ENCODE data around the gene RPA1. TPM values are rescaled to one million over a fixed set of nuclear protein-coding genes. Genes with fewer than 3 reads are reported as not detected.

RPA1 gene
- total and polyA plus RNA-seq, 9 donors = 20.7 to 137 (median 112) TPM

DNA sequence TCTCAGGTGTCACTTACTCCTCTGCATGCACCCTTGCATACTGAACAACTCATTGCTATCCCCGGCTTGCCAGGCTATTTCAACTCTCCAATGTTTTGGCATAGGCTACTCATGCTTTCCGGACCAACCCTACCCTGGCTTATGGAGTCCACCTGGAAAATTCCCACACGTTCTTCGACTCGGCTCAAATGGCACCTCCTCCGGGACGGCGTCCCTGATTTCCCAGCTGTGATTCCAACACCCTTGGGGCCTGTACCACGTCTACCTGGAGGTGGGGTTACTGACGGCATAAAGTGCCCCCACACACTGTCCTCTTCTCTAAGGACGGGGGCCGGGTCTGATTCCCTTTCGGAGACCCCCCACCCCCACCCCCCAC lies 601 bp upstream of the RPA1 start:
- WGBS, 3 donors = 0 to 2% (median 1%) methylated on average over 13 of the region's 13 CpGs
- Histone ChIP-seq H3K27ac (peak overlapping the region; percentile 80 to 87), H3K27me3 (no peaks in the 10 kb centered on the region), H3K9me3 (no peaks in the 10 kb centered on the region), H3K4me3 (peak overlapping the region; percentile 66), H3K4me1 (ENCODE audit: insufficient read depth) (peaks cover 2% of the 10 kb centered on the region), H3K36me3 (no peaks in the 10 kb centered on the region)
- peak in 3 of 5 donors; percentile 13 to 37 (median 34) for DNase-seq
- intact Hi-C loops (cut with DNase I) = no loop called here
- TF ChIP-seq POLR2A (IDR thresholded peaks at IDR 0.05) (no peak), EP300 (IDR thresholded peaks at IDR 0.05) (no peak)
- TF ChIP-seq, protein P1, sequence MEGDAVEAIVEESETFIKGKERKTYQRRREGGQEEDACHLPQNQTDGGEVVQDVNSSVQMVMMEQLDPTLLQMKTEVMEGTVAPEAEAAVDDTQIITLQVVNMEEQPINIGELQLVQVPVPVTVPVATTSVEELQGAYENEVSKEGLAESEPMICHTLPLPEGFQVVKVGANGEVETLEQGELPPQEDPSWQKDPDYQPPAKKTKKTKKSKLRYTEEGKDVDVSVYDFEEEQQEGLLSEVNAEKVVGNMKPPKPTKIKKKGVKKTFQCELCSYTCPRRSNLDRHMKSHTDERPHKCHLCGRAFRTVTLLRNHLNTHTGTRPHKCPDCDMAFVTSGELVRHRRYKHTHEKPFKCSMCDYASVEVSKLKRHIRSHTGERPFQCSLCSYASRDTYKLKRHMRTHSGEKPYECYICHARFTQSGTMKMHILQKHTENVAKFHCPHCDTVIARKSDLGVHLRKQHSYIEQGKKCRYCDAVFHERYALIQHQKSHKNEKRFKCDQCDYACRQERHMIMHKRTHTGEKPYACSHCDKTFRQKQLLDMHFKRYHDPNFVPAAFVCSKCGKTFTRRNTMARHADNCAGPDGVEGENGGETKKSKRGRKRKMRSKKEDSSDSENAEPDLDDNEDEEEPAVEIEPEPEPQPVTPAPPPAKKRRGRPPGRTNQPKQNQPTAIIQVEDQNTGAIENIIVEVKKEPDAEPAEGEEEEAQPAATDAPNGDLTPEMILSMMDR (IDR thresholded peaks at IDR 0.05) = no peak

DNA sequence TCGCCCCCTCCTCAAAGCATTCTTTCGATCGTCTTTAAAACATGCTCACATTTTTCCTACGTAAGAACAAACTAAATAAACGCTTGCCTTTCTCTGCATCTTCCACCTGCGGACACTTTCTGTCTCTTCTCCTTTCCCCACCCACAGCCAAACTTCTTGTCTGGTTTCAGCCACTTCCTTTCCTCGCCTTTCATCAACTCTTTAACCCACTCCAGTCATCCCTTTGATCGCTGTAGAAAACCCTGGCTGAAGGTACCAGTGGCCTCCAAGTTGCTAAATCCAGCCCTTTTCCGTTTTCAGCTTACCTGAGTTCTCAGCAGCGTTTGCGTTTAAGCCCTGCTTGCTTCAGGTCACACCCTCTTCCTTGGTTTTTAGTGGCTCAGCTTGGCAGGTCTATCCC lies 483 bp downstream of the RPA1 start:
- Histone ChIP-seq H3K4me1 (ENCODE audit: insufficient read depth) (peaks cover 2% of the 10 kb centered on the region), H3K27ac (peak overlapping the region; percentile 80 to 87)

DNA sequence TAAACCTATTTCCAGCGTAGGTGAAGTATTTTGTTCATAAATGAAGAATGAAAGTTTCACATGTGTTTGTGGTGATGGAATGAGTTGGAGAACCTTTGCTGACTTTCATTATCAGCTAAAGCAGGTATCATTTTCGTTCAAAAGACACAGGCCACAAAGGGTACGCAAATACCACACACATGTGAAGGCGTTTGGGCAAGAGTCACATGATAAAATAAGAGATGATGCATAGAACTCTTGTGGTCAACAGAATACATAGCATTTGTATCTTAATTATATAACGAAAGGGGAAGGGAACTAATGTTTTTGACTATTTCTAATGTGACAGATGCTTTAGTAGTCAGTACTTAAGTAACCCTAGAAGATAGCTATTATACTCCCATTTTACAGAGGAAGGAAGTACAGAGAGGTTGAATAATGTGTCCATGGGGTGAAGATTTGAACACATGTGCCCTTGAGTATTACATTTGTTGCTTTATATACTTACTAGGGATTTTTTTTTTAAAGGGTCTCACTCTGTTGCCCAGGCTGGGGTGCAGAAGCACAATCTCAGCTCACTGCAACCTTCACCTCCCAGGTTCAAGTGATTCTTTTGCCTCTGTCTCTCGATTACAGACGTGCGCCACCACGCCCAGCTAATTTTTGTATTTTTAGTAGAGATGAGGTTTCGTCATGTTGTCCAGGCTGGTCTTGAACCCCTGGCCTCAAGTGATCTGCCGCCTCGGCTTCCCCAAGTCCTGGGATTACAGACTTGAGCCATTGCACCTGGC lies 4.8 kb downstream of the RPA1 start:
- no peak for DNase-seq
- Histone ChIP-seq H3K27me3 (no peaks in the 10 kb centered on the region), H3K4me3 (no peak overlapping the region), H3K36me3 (no peaks in the 10 kb centered on the region), H3K9me3 (no peaks in the 10 kb centered on the region), H3K27ac (no peak overlapping the region), H3K4me1 (ENCODE audit: insufficient read depth) (no peaks in the 10 kb centered on the region)
- intact Hi-C loops (cut with DNase I) = no loop called here
- WGBS, 3 donors = 79 to 83% (median 82%) methylated on average over 12 of the region's 12 CpGs
- TF ChIP-seq POLR2A (IDR thresholded peaks at IDR 0.05) (no peak), EP300 (IDR thresholded peaks at IDR 0.05) (no peak)
- TF ChIP-seq, protein P1 (IDR thresholded peaks at IDR 0.05) = no peak

More for the DNA sequence above, 483 bp downstream of the RPA1 start:
- DNase-seq = no peak
- H3K27me3 ChIP-seq = no peaks in the 10 kb centered on the region
- H3K4me3 ChIP-seq = peak overlapping the region; percentile 66
- TF ChIP-seq POLR2A (IDR thresholded peaks at IDR 0.05) (no peak), EP300 (IDR thresholded peaks at IDR 0.05) (no peak)
- TF ChIP-seq, protein P1 (IDR thresholded peaks at IDR 0.05) = no peak
- intact Hi-C loops (cut with DNase I) = no loop called here
- WGBS, 3 donors = 0 to 2% (median 1%) methylated on average over 11 of the region's 11 CpGs
- H3K36me3 ChIP-seq = no peaks in the 10 kb centered on the region
- H3K9me3 ChIP-seq = no peaks in the 10 kb centered on the region

DNA sequence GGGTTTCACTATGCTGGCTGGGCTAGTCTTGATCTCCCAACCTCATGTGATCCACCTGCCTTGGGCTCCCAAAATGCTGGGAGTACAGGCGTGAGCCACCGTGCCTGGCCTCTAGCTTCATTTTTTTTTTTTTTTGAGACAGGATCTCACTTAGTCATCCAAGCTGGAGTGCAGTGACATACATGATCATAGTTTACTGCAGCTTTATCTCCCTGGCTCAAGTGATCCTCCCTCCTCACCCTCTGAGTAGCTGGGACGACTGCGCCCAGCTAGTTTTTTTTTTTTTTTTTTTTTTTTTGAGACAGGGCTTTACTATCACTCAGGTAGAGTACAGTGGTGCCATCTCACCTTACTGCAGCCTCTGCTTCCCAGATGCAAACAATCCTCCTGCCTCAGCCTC lies 9.7 kb downstream of the RPA1 start:
- Histone ChIP-seq H3K4me3 (no peak overlapping the region), H3K27me3 (no peaks in the 10 kb centered on the region), H3K27ac (no peak overlapping the region), H3K9me3 (no peaks in the 10 kb centered on the region), H3K36me3 (no peaks in the 10 kb centered on the region), H3K4me1 (ENCODE audit: insufficient read depth) (no peaks in the 10 kb centered on the region)
- TF ChIP-seq, protein P1 (IDR thresholded peaks at IDR 0.05) = no peak
- TF ChIP-seq EP300 (IDR thresholded peaks at IDR 0.05) (no peak), POLR2A (IDR thresholded peaks at IDR 0.05) (no peak)
- intact Hi-C loops (cut with DNase I) = no loop called here
- no peak for DNase-seq
- 74 to 86% (median 78%) methylated on average over 4 of the region's 4 CpGs for WGBS, 3 donors
